ENCODE measurements around the gene IRGQ.
"Not testable (repeated sequence)": the region's sequence is repeated elsewhere in the genome, so short reads cannot be mapped to it uniquely, and the experiment has no call there.

The IRGQ gene

DNA sequence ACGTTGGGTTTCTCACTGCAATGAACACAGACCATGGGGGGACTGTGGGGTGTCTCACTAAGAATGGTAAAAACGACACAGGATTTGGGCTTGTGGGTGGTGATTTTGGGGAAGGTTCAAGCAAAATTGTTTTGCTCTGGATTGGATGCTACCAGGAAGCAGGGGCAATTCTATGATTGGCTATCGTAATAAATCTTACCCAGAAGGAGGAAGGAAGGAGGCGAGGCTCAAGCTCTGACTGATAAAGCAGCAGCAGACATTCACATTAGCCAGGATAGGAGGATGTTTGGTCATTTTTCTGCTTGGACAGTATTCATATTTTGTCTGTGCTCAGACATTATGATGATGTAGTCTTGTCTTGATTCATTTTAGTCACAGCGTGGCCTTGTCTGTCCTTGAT is 1.9 kb upstream of the IRGQ start:
- no peak for FAIRE-seq

DNA sequence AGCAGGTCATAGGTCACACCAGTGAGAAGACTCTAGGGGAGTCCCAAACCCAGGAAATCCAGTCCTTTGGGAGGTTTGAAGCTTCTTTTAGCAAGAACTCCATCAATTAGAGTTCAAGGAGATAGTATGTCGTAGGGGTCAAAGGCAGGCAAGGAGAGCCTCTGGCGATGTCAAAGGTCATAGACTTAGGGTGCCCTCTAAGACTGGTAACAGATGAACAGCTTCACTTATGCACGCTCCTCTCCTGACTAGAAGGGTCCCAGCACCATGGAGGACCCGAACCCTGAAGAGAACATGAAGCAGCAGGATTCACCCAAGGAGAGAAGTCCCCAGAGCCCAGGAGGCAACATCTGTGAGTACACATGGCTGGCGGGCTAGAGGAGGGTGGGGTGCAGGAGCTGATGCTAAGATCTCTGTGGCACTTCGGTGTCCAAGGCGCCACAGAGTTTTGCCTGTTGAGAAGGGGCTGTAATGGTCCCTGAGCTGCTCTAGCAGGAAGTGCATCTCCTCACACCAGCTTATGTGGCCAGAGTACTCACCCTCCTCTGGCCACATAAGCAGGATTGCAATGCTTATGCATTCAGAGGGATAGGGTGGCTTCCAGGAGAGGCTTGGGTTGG is 1.0 kb upstream of the IRGQ start:
- no peak for FAIRE-seq

DNA sequence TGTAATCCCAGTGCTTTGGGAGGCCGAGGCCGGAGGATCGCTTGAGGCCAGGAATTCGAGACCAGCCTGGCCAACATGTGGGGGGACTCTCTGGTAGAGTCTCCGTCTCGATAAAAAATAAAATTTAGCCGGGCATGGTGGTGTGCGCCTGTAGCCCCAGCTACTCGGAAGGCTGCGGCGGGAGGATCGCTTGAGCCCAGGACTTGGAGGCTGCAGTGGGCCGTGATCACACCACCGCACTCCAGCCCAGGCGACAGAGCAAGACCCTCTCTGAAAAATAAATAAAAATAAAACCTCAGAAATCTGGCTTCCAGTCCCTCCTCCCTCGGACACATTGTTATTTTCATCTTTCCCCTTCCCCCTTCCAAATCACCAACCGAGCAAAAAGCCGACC is 332 bp downstream of the IRGQ start:
- no peak for FAIRE-seq

DNA sequence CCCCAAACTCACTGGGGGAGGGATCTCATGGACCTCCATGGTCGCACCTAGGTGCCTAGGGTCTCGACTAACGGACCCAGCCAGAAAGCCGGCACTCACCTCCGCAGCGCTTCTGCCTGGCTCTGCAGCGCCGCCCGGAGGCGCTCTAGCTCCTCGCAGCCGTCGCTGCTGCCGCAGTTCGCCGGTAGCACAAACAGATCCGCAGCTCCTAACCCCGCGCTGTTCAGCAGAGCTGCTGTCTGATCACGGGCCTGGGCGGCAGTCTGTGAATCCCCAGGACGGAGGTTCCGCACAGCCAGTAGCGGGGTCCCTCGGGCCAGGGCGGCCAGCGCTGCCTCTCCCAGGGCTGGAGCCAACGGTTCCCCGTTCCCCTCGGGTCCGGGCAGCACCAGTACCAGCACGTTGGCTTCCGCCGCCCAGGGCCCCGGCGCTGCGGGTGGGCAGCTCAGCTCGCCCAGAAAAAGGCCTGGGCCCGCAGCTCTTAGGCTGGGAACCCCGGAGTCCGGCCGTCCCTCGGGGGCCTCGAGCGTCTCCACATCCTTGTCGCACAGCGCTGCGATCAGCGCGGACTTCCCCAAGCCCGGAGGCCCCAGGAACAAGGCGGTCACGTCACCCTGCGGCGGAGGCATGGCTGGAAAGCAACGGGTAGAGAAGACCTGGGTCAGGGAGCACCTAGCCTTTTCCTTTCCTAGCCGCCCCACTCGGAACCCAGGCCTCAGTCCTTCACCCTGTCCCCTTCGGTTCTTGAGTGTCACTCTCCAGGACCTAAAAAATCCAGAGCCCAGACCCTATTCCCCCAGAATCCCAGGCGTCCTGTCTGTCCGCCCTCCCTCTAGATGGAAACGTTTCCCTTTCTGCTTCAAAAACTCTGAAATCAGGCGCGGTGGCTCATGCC is 977 bp downstream of the IRGQ start:
- no peak for FAIRE-seq

DNA sequence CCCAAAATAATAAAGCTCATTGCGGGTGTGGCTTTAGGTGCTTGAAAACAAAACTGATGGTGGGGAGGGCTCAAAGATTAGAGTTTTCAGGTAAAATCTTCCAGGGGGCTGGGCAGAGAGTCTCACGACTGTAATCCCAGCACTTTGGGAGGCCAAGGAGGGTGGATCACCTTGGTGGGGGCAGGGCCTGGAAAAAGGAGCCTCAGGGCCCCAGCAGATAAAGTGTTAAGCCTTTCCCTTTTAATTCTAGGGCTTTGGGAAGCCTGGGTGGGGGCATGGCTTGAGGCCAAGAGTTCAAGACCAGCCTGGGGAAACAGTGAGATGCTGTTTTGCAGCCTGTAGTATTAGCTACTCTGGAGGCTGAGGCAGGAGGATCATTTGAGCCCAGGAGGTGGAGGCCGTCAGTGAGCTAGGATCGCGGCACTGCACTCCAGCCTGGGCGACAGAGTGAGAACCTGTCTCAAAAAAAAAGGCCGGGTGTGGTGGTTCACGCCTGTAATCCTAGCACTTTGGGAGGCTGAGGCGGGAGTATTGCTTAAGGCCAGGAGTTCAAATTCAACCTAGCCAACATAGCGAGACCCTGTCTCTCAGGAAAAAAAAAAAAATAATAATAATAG is 1.7 kb downstream of the IRGQ start:
- no peak for FAIRE-seq

DNA sequence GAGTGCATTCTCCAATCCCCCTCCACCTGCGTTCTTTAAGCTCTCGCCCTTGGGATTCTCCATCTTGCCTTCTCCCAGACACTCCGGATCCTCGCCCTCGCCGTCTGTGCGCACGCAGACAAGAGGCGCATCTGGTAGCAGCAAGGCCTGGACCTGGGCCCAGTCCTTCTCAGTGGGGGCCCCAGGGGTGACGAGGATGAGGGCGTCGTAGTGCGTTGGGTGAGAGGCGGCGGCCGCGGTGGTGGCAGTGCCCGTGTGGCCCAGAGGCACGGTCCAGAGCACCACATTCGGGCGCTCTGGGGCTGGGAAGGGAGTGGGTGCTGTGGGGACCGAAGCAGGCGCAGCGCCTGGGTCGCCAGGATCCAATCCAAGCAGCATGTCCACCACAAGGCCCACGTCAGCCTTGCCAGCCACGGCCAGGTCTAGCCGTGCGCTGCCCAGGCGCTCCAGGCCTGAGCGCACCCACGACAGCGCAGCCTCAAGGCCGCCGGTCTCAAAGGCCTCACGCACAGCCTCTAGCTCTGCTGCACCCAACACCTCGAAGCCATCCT is 3.1 kb downstream of the IRGQ start:
- FAIRE-seq, result no peak

DNA sequence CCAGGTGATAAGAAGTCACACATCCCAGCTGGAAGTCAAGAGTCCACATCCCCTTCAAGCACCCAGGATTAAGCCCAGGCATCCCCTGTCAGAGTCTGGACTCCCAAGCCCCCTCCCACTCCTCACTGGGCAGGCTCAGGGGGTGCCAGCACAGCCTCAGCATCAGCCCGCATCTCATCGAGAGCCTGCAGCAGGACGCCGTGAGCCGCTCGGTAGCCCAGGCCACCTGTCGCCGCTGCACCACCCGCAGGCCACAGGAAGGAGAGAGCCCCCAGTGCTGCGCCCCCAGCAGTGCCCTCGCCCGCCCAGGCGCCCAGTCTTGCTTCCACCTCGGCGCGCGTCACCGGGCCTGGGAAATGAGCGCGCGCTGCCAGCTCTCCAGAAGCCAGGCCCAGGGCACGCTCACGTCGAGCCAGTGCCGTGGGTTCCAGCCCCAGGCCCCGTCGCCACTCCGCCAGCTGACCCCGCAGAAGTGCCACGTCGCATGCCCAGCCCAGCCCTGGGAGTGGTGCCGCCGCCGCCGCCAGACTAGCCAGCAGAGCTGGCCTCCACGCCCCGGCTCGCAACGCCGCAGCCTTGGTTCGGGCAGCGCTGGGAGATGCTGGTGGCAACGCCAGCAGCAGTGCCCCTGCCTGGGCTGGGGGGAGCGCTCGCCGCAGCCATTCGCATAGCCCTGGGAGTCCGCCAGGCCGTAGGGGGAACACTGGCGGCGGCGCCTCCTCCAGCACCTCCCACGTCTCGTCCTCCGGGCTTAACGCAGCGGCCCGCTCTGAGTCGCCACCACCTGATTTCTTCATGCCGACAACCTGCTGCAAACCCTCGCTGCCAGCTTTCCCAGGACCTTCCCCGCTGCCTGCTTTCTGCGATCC is 3.8 kb downstream of the IRGQ start:
- no peak for FAIRE-seq

DNA sequence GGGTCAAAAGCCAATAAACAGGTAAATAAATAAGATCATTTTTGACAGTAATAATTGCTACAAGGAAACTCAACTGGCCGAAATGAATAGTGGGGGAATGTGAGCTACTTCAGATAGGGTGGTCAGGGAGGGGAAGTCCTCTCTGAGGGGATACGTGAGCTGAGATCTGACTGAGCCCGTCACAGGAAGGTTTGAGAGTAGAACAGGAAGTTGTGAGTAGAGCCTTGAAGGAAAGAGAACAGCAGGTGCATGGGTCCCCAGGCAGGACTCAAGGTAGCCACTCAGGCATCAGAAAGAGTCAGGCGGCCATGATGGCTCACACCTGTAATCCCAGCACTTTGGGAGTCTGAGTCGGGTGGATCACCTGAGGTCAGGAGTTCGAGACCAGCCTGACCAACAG is 6.3 kb downstream of the IRGQ start:
- FAIRE-seq, result no peak

DNA sequence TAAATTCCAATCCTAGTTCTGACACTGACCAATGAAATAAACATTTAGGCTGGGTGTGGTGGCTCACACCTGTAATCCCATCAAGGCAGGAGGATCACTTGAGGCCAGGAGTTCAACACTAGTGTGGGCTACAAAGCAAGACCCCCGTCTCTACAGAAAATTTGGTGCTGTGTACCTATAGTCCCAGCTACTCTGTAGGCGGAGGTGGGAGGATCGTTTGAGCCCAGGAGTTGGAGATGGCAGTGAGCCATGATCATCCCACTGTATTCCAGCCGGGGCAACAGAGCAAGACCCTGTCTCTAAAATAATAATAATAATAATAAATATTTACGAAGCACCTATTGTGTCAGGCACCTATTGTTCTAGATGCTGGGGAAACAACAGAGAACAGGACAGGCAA is 6.7 kb downstream of the IRGQ start:
- FAIRE-seq, result no peak

DNA sequence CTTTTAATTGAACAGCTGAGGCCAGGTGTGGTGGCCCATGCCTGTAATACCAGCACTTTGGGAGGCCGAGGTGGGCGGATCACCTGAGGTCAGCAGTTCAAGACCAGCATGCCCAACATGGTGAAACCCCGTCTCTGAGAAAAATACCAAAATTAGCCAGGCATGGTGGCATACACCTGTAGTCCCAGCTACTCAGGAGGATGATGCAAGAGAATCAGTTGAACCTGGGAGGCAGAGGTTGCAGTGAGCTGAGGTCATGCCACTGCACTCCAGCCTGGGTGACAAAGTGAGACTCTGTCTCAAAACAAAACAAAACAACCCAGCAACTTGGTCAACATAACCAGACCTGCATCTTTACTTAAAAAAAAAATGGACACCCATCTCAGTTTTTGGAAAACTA is 8.9 kb downstream of the IRGQ start:
- FAIRE-seq, result not testable (repeated sequence)

DNA sequence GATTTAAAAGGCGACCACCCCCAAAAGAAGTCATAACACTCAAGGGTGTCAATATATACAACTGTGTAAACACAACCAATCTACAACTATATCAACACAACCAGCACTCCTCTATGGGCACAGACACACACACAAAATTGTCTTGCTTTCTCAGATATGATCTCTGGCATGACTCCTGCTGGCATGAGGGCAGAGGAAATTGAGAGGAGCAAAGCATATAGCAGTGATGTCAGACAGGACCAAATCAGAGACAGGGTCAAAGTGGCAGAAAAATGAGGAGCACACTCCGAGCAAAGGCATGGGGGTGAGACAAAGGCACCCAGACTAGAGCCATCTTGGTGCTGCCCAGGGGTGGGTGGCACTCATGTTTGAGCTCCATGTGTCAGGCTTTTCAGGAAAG is 9.6 kb downstream of the IRGQ start:
- no peak for FAIRE-seq

DNA sequence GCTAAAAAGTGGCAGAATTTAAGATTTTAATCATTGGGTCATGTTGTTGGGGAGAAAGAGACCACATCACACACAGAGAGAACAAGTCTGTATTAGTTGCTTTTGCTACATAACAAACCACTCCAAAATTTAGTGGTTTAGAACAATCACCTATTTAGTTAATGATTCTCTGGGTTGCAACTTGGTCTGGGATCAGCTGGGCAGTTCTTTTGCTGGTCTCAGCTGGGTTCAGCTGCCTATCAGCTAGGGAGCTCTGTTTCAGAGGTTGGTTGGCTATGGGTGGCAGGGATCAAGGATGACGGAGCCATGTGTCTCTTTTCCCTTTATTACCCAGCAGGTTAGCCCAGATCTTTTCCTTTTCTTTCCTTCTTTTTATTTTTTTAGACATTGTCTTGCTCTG is 11.4 kb downstream of the IRGQ start:
- FAIRE-seq, result no peak

DNA sequence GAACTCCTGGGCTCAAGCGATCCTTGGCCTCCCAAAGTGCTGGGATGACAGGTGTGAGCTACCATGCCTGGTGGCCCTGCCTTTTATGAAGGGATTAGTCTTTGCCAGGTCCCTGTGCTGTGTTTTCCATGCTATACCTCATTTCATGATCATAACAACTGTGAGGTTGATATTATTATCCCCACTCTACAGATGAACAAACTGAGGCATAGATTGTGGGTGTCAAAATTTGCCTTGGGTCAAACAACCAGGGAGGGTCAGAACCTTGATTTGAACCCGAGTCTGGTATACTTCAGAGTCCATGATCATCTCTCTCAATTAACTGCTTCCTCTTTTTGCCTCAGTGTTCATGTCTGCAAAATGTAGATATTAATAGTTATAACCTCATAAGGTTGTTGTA is 13.4 kb downstream of the IRGQ start:
- no peak for FAIRE-seq

DNA sequence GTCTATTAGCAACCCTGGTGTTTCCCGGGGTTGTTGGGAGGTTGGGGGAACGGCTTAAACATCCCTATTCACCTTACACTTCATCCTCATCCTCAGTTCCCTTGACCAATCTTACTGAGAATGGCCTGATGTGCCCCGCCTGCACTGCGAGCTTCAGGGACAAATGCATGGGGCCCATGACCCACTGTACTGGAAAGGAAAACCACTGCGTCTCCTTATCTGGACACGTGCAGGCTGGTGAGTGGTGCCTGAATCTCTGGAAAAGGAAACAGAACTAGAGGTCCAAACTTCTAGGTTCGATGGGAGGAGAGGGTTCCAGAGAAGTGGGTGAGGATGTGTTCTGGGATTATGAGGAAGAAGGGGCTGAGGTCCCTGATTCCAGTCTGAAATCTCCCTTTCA is 14.5 kb downstream of the IRGQ start:
- FAIRE-seq, result no peak

DNA sequence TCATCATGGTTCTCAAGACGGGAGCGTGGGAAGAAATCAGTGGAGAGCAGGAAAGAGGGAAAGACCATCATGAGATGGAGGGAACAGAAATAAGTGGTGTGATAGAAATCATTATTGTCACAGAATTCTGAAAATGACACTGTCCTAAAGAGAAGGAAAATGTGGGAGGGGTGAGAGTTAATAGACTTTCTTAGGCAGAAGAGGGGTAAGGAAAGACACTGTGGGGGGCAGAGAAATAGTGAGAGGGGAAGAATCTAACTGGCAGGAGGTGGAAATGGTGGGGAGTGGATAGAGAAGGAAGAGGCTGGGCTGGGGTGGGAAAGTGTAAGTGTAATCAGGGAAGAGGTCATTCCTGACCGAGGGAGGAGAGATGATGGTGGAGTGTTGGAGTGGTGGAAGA is 17.1 kb downstream of the IRGQ start:
- no peak for FAIRE-seq

DNA sequence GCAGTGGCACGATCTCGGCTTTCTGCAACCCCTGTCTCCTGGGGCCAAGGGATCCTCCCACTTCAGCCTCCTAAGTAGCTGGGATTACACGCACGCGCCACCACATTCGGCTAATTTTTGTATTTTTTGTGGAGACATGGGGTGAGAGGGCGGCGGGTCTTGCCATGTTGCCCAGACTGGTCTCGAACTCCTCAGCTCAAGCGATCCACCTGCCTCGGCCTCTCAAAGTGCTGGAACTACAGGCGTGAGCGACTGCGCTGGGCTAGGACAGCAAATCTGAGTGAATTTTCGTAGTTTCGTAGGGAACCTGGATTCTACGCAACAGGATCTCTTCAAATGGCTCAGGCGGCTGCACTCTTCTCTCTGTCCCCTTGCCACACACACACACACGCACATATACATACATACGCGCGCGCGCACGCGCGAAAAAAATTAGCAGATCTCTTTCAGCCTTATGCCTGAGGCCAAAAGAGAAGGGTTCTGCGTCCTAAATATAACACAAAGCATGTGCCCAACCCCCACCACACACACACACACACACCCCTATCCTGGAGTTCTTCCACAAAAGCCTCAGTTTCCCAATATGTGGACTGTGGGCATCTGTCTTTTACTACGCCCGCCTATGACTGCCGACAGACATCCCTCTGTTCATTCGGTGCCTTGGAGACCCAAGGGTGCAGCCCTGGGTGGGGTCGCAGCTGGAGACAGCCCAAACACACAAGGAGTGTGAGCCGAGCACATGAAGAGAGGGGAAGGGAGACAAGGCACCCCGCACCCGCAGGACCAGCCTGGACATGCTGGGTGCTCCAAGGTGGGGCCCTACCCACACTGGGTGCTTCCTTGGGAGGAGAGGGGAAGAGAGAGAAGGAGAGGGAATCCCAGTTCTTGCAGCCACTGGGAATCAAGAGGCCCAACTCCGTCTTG is 19.7 kb downstream of the IRGQ start:
- no peak for FAIRE-seq

DNA sequence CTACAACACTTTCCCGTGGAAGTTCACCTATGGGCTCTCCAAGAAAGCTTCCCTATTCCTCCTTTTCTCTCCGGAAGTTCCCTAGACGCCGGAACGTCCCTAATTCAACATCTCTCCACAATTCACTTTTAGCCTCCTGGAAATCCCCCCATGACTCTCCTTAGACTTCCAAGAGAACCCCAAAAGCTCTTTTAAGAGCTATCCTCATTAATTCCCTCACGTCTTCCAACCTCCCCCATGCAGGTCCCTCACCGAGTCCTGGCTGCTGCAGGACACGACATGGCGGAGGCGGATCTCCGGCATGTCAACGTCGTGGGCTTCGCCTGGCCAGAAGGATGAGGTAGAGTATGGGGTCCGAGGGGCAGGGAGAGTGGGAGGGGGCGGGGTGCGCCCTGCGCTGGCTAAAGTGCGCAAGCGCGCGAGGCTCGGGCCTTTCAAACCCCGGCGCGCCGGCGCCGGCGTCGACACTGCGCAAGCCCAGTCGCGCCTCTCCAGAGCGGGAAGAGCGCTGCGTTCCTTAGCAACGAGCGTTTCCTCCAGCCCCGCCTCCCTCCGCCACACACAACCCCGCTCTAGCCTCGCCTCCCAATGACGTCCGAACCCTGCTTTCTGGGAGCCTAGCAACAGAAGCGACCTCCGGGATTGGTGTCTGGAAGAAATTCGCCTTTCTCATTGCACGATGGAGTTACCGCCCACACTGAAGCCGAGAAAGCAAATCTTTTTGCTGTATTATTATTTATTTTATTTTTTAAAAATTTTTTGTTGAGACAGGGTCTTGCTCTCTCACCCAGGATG is 20.6 kb downstream of the IRGQ start, which contains the start of the genes PINLYP and XRCC1:
Gene PINLYP (plus strand): TSS at position 646 of the 795 bp plus-strand sequence. CDS start 1,391 bp downstream, outside the sequence.
Gene XRCC1 (minus strand): TSS at position 372 of the 795 bp plus-strand sequence. CDS start 69 bp downstream, at position 303.
- FAIRE-seq, result peak; percentile 99

DNA sequence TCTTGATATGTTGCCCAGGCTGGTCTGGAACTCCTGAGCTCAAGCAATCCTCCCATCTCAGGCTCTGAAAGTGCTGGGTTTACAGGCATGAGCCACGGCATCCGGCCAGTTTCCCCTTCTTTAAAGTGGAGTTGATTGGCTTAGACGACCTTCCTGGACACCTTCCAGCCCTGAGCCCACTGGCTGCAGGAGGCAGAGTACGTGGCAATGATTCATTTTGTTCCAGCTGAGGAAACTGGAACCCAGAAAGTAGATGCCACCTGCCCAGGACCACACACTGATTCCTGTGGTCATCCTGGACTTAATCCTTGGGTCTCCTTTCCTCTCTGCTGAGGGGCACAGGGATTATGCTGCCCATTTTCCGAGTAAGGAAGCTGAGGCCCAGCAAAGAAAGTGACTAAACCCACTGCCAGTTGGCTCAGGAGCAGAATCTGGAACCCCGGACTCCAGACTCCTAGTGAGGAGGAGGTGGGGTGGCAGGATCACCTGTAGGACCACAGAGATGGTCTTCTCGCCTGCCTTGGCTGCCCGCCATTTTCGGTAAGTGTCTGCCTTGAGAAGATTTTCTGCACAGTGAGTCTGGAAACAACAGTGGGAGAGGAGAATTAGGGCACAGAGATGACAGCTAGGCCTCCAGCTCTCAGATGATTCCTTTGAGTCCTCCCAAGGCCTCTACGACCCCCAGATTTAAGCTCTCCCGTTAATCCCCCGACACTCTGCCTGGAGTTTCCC is 21.3 kb downstream of the IRGQ start:
- no peak for FAIRE-seq

DNA sequence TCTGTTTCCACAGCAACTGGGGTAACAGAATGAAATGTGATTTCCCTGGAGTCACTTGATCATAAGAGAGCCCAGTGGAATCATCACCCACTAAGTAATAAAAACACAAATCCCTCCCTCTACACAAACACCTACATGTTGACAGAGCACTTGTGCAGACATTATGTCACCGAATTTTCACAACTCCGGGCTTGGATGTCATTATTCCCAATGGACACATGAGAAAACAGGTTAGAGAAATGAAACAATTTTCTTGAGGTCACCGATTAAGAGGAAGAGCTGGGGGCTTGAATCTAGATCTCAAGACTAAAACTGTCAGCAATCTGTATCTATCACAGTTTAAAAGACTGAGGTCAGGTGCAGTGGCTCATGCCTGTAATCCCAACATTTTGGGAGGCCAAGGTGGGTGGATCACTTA is 23.8 kb downstream of the IRGQ start:
- peak; percentile 98 for FAIRE-seq

Data from islet of Langerhans (tissue), 1 donor.